K562 (cell line): ENCODE results near the gene ZBTB20.

ENCODE experiments used
- BCOR ChIP-seq: fragments of 450-650 bp; IDR thresholded peaks from 2 replicates; pipeline ENCODE4 v1.6.1; 2016
- BHLHE40 ChIP-seq: IDR thresholded peaks from 2 replicates; pipeline ENCODE4 v1.6.1; 2011; ENCODE audit warnings: low read length, improper control_type of control experiment
- CTCF ChIP-seq, 3 experiments: IDR thresholded peaks in 2 of 3; conservative IDR thresholded peaks in 1 of 3; 2 replicates each; pipeline ENCODE4 v1.5.1; 2011 to 2012; ENCODE audit warnings: low read length in 3 of 3, mild to moderate bottlenecking in 3 of 3, control low read depth in 2 of 3, improper control_type of control experiment in 1 of 3, inconsistent platforms in 1 of 3, low read depth in 1 of 3, mixed read lengths in 1 of 3, moderate library complexity in 1 of 3; ENCODE audit not compliant: insufficient read depth in 2 of 3
- EZH2 ChIP-seq: IDR thresholded peaks from 2 replicates; pipeline ENCODE4 v1.6.1; 2012; ENCODE audit warnings: low read depth, mild to moderate bottlenecking, inconsistent platforms, low read length, borderline replicate concordance
- NR4A1 ChIP-seq, 2 experiments: fragments of 250-450 bp in 1 of 2; fragments of 450-650 bp in 1 of 2; sonication (Bioruptor Pico) in 1 of 2; IDR thresholded peaks; 2 replicates each; pipeline versions ENCODE4 v1.4.0 to v1.6.1; 2016 to 2020; ENCODE audit warnings: mild to moderate bottlenecking in 2 of 2, missing compliant biosample characterization in 1 of 2, missing genetic modification characterization in 1 of 2, moderate library complexity in 1 of 2
- POLR2A ChIP-seq: fragments of 450-650 bp; conservative IDR thresholded peaks from 2 replicates; pipeline ENCODE4 v1.6.1; 2016
- SRF ChIP-seq, 2 experiments: fragments of 250-450, 450-650 bp in 1 of 2; sonication (Bioruptor Pico) in 1 of 2; sonication (generic) in 1 of 2; formaldehyde crosslinking; IDR thresholded peaks; 2 replicates each; pipeline versions ENCODE4 v1.5.0 to v1.5.1; 2020 to 2022; ENCODE audit warnings: mild to moderate bottlenecking in 1 of 2, missing genetic modification reagents in 1 of 2
- YBX1 ChIP-seq: fragments of 450-650 bp; IDR thresholded peaks from 2 replicates; pipeline ENCODE4 v1.7.1; 2016; ENCODE audit warnings: mild to moderate bottlenecking
- ZNF280B ChIP-seq: fragments of 250-450 bp; sonication (Bioruptor Pico); IDR thresholded peaks from 2 replicates; pipeline ENCODE4 v1.5.1; 2021; ENCODE audit warnings: mild to moderate bottlenecking
- ZNF77 ChIP-seq: fragments of 250-450 bp; sonication (Bioruptor Pico); IDR thresholded peaks from 2 replicates; pipeline ENCODE4 v1.5.0; 2020

DNA sequence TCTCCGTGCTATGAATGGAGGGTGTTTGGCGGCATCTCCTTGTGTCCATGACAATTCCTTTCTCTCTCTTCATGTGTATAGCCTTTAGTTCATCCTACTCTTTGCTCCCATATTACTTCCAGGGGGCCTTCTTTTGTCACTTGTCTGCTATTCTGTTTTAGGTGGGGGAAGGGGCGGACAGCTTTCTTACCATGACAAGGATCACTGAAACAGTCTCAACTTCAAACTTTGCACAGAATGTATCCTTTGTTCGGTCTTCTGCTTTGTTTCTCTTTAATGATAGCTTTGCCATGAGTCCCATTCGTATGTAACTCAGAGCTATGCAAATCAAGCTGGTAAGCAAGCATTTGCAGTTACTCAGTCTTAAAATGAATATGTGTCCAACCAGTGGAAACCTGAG is 559.1 kb downstream of the ZBTB20 start:
- TF ChIP-seq POLR2A = no peak
- no peak for TF ChIP-seq ZNF77 (CRISPR knock-in tag)
- TF ChIP-seq ZNF280B (CRISPR knock-in tag) = no peak
- TF ChIP-seq CTCF (IDR thresholded peaks at IDR 0.05 in 2 of 3, conservative IDR thresholded peaks at IDR 0.05 in 1 of 3; ENCODE audit: insufficient read depth in 2 of 3, low read depth in 1 of 3, low read length in 3 of 3) = no peak
- no peak for TF ChIP-seq NR4A1 (CRISPR knock-in tag; IDR thresholded peaks at IDR 0.05)
- no peak for TF ChIP-seq NR4A1 (tag; IDR thresholded peaks at IDR 0.05)
- no peak for TF ChIP-seq YBX1
- no peak for TF ChIP-seq BHLHE40
- TF ChIP-seq SRF (CRISPR knock-in tag; IDR thresholded peaks at IDR 0.05) = no peak
- TF ChIP-seq BCOR = no peak
- no peak for TF ChIP-seq EZH2
